GM23248 (cell line): Measurements from ENCODE around the gene RNF169. TPM values are rescaled to one million over a fixed set of nuclear protein-coding genes. Genes with fewer than 3 reads are reported as not detected.
A peak's percentile ranks its signal among the peaks of the same experiment; 100 is the strongest.

Source experiments
- DNase-seq: peaks from one replicate; pipeline ENCODE4 v3.0.0-alpha.2; 2015
- H2AFZ ChIP-seq: fragments of 200-600 bp; sonication (generic); 2 replicates; pipeline ENCODE4 v1.6.1; 2016; ENCODE audit warnings: antibody characterized with exemption
- H3F3A ChIP-seq: fragments of 200-600 bp; sonication (generic); 2 replicates; pipeline ENCODE4 v1.6.1; 2016; ENCODE audit warnings: mild to moderate bottlenecking, antibody characterized with exemption, mixed run types; ENCODE audit not compliant: insufficient read depth
- H3K27ac ChIP-seq: fragments of 200-600 bp; sonication (generic); 2 replicates; pipeline ENCODE4 v1.5.1; 2016; ENCODE audit warnings: mild to moderate bottlenecking
- H3K27me3 ChIP-seq: fragments of 200-600 bp; sonication (generic); replicated peaks from 2 replicates; pipeline ENCODE4 v1.6.1; 2016; ENCODE audit warnings: mild to moderate bottlenecking; ENCODE audit not compliant: insufficient read depth
- H3K36me3 ChIP-seq: fragments of 200-600 bp; sonication (generic); 2 replicates; pipeline ENCODE4 v1.6.1; 2016; ENCODE audit warnings: low read depth, mild to moderate bottlenecking
- H3K4me1 ChIP-seq: fragments of 200-600 bp; sonication (generic); 2 replicates; pipeline ENCODE4 v1.6.1; 2016; ENCODE audit warnings: mild to moderate bottlenecking; ENCODE audit not compliant: insufficient read depth
- H3K4me2 ChIP-seq: fragments of 200-600 bp; sonication (generic); one replicate; pipeline ENCODE4 v1.6.1; 2016; ENCODE audit warnings: mild to moderate bottlenecking; ENCODE audit not compliant: unreplicated experiment
- H3K4me3 ChIP-seq: fragments of 200-600 bp; sonication (generic); 2 replicates; pipeline ENCODE4 v1.5.1; 2016; ENCODE audit warnings: mild to moderate bottlenecking
- H3K79me2 ChIP-seq: fragments of 200-600 bp; sonication (generic); 2 replicates; pipeline ENCODE4 v1.6.1; 2016; ENCODE audit warnings: mild to moderate bottlenecking; ENCODE audit not compliant: insufficient read depth
- H3K9ac ChIP-seq: fragments of 200-600 bp; sonication (generic); 2 replicates; pipeline ENCODE4 v1.6.1; 2016; ENCODE audit warnings: mild to moderate bottlenecking
- H3K9me2 ChIP-seq: fragments of 200-600 bp; sonication (generic); 2 replicates; pipeline ENCODE4 v1.6.1; 2016; ENCODE audit warnings: mixed run types, mild to moderate bottlenecking, moderate library complexity; ENCODE audit not compliant: insufficient read depth
- H3K9me3 ChIP-seq: fragments of 200-600 bp; sonication (generic); one replicate; pipeline ENCODE4 v1.6.1; 2017; ENCODE audit warnings: low read depth
- H4K20me1 ChIP-seq: fragments of 200-600 bp; sonication (generic); 2 replicates; pipeline ENCODE4 v1.6.0; 2016; ENCODE audit not compliant: insufficient read depth
- EZH2 ChIP-seq: fragments of 200-600 bp; sonication (generic); IDR thresholded peaks from 2 replicates; pipeline ENCODE4 v1.6.1; 2018; ENCODE audit warnings: antibody characterized with exemption, mild to moderate bottlenecking; ENCODE audit not compliant: insufficient read depth, poor library complexity, severe bottlenecking
- EZH2phosphoT487 ChIP-seq: fragments of 200-600 bp; sonication (generic); IDR thresholded peaks from 2 replicates; pipeline ENCODE4 v1.6.1; 2018; ENCODE audit warnings: antibody characterized with exemption, moderate library complexity, mild to moderate bottlenecking, low read depth; ENCODE audit not compliant: insufficient read depth
- WGBS, 2 experiments: methylation state at CpG; one replicate each; pipeline ENCODE4 v1.1.6; 2015 to 2017; ENCODE audit warnings: low lambda C conversion rate in 2 of 2, low coverage in 1 of 2; ENCODE audit errors: missing lambda C conversion rate in 2 of 2; 5-methylcytosine and 5-hydroxymethylcytosine counted together
- in situ Hi-C: fragments of 300-500 bp; cut with MboI; formaldehyde crosslinking; loops from 2 replicates; pipeline ENCODE4 v1.15.0; 2020
- polyA plus RNA-seq: library from polyadenylated mRNA; unstranded; fragments of >200 nt; fragmentation: Nextera tagmentation; extraction: Ambion mirVana; gene quantifications from 2 replicates; pipeline ENCODE4 v1.2.1, GENCODE V29; 2016
- total RNA-seq: library from RNA; depleted of rRNA; stranded (reverse); fragments of >200 nt; shearing (Covaris generic); gene quantifications from 2 replicates; pipeline ENCODE4 v1.2.3, GENCODE V29; 2014

The RNF169 gene
- total and polyA plus RNA-seq, 2 experiments from 2014 or later = 0.79 to 15.8 TPM

GRCh38 chr11:74731301-74732094, 17.2 kb upstream of the RNF169 start, which contains the start of gene CHRDL2:
Gene CHRDL2 (minus strand): TSS chr11:74731426. CDS start chr11:74730888, 538 bp downstream.
- in situ Hi-C loops = no loop called here

GRCh38 chr11:74734559-74734925, 14.1 kb upstream of the RNF169 start:
- no peak overlapping the region for H3K4me3 ChIP-seq
- no peaks in the 10 kb centered on the region for H4K20me1 ChIP-seq
- no peak overlapping the region for H3K4me2 ChIP-seq
- no peaks in the 10 kb centered on the region for H3F3A ChIP-seq
- 45 to 58% methylated on average over 1 of the region's 1 CpG for WGBS, 2 experiments
- H2AFZ ChIP-seq = no peak overlapping the region
- TF ChIP-seq EZH2phosphoT487 = no peak
- no peak for TF ChIP-seq EZH2
- no peak overlapping the region for H3K9ac ChIP-seq
- in situ Hi-C loops = no loop called here
- no peaks in the 10 kb centered on the region for H3K4me1 ChIP-seq
- peaks cover 36% of the 10 kb centered on the region for H3K27me3 ChIP-seq
- no peaks in the 10 kb centered on the region for H3K9me2 ChIP-seq
- no peaks in the 10 kb centered on the region for H3K9me3 ChIP-seq
- H3K79me2 ChIP-seq = no peaks in the 10 kb centered on the region
- H3K27ac ChIP-seq = no peak overlapping the region
- H3K36me3 ChIP-seq = no peaks in the 10 kb centered on the region
- no peak for DNase-seq

More at GRCh38 chr11:74731301-74732094, 17.2 kb upstream of the RNF169 start, which contains the start of gene CHRDL2:
- no peaks in the 10 kb centered on the region for H3F3A ChIP-seq
- H3K27ac ChIP-seq = no peak within 1 kb of the TSS
- peak within 1 kb of the TSS; percentile 89 for H3K4me2 ChIP-seq
- H3K4me1 ChIP-seq = no peaks in the 10 kb centered on the region
- peak within 1 kb of the TSS; percentile 68 for H2AFZ ChIP-seq
- no peaks in the 10 kb centered on the region for H3K9me2 ChIP-seq
- peaks cover 45% of the 10 kb centered on the region for H3K27me3 ChIP-seq
- H4K20me1 ChIP-seq = no peaks in the 10 kb centered on the region
- H3K9ac ChIP-seq = no peak within 1 kb of the TSS
- WGBS, 2 experiments = 15 to 16% methylated on average over 32 to 33 of the region's 69 CpGs
- H3K36me3 ChIP-seq = no peaks in the 10 kb centered on the region
- peak; percentile 76 for DNase-seq
- H3K9me3 ChIP-seq = no peaks in the 10 kb centered on the region
- peak within 1 kb of the TSS; percentile 65 for H3K4me3 ChIP-seq
- H3K79me2 ChIP-seq = no peaks in the 10 kb centered on the region
- no peak for TF ChIP-seq EZH2

- Histone ChIP-seq H2AFZ (no peak overlapping the region), H3K4me3 (no peak overlapping the region), H3K36me3 (no peaks in the 10 kb centered on the region), H3K9me2 (no peaks in the 10 kb centered on the region), H3F3A (no peaks in the 10 kb centered on the region), H3K9ac (no peak overlapping the region), H3K4me1 (no peaks in the 10 kb centered on the region), H3K27ac (no peak overlapping the region), H3K9me3 (no peaks in the 10 kb centered on the region), H3K27me3 (peaks cover 27% of the 10 kb centered on the region), H4K20me1 (no peaks in the 10 kb centered on the region), H3K4me2 (no peak overlapping the region), H3K79me2 (no peaks in the 10 kb centered on the region)
- TF ChIP-seq EZH2phosphoT487 = no peak
- no peak for TF ChIP-seq EZH2
- in situ Hi-C loops = no loop called here
- no peak for DNase-seq
- WGBS, 2 experiments = 70 to 72% methylated on average over 6 of the region's 6 CpGs
Measured at GRCh38 chr11:74735365-74735928, 13.2 kb upstream of the RNF169 start.

GRCh38 chr11:74736031-74736430, 12.6 kb upstream of the RNF169 start:
- Histone ChIP-seq H3K4me2 (no peak overlapping the region), H3F3A (no peaks in the 10 kb centered on the region), H3K9ac (no peak overlapping the region), H4K20me1 (no peaks in the 10 kb centered on the region), H2AFZ (no peak overlapping the region), H3K4me3 (no peak overlapping the region), H3K4me1 (no peaks in the 10 kb centered on the region), H3K79me2 (no peaks in the 10 kb centered on the region), H3K9me2 (no peaks in the 10 kb centered on the region), H3K36me3 (no peaks in the 10 kb centered on the region), H3K27ac (no peak overlapping the region), H3K9me3 (no peaks in the 10 kb centered on the region), H3K27me3 (peaks cover 21% of the 10 kb centered on the region)
- 86 to 94% methylated on average over 2 of the region's 2 CpGs for WGBS, 2 experiments
- DNase-seq = no peak
- TF ChIP-seq EZH2 = no peak
- TF ChIP-seq EZH2phosphoT487 = no peak
- in situ Hi-C loops = no loop called here
